Panc1 (cell line): ENCODE measurements around the gene KCNJ1. TPM values are rescaled to one million over a fixed set of nuclear protein-coding genes. Genes with fewer than 3 reads are reported as not detected.

Experiments
- ATAC-seq: fragments of 200-7000 bp; cut with Tn5 transposase; 2 replicates; pipeline ENCODE4 v1.9.1; 2020; ENCODE audit warnings: mild to moderate bottlenecking, moderate library complexity
- BruUV-seq: library from RNA; stranded (reverse); fragments of 400-500 nt; replicated peaks from 2 replicates; lab custom pipeline; 2021; lab: Mats Ljungman, UMichigan
- CTCF ChIA-PET: fragments of 300-600 bp; sonication (Branson Sonifier 250); formaldehyde crosslinking; loops from one replicate; lab custom pipeline; 2022; ENCODE audit warnings: antibody characterized with exemption; lab: Charles Lee
- POLR2A ChIA-PET: fragments of 300-600 bp; sonication (Branson Sonifier 250); formaldehyde crosslinking; loops from one replicate; lab custom pipeline; 2022; ENCODE audit warnings: antibody characterized with exemption; lab: Charles Lee
- DNase-seq: peaks from one replicate; pipeline ENCODE4 v3.0.0-alpha.2; 2010; ENCODE audit warnings: low read depth, low spot score
- H3K27ac ChIP-seq: 2 replicates; pipeline ENCODE4 v1.5.1; 2011; ENCODE audit warnings: mild to moderate bottlenecking, low read length, inconsistent platforms
- H3K27me3 ChIP-seq: fragments of 200-500 bp; sonication (Bioruptor generic); 2 replicates; pipeline ENCODE4 v1.6.0; 2014; ENCODE audit warnings: low read length, inconsistent platforms; ENCODE audit not compliant: control insufficient read depth, insufficient read depth
- H3K36me3 ChIP-seq: fragments of 200-500 bp; sonication (Bioruptor generic); 2 replicates; pipeline ENCODE4 v1.5.1; 2014; ENCODE audit warnings: inconsistent platforms, mild to moderate bottlenecking, low read length, moderate library complexity; ENCODE audit not compliant: control insufficient read depth, insufficient read depth
- H3K4me1 ChIP-seq: 2 replicates; pipeline ENCODE4 v1.5.1; 2011; ENCODE audit warnings: inconsistent platforms, mild to moderate bottlenecking, low read length, moderate library complexity; ENCODE audit not compliant: control insufficient read depth, insufficient read depth
- H3K4me3 ChIP-seq, 2 experiments: 2 replicates each; pipeline ENCODE4 v1.5.1; 2011 to 2012; ENCODE audit warnings: low read depth in 2 of 2, low read length in 2 of 2, mild to moderate bottlenecking in 2 of 2, inconsistent platforms in 1 of 2, moderate library complexity in 1 of 2
- H3K9me3 ChIP-seq: fragments of 200-500 bp; sonication (Bioruptor generic); 2 replicates; pipeline ENCODE4 v1.5.1; 2014; ENCODE audit warnings: low read depth, mild to moderate bottlenecking, inconsistent platforms, low read length, moderate library complexity; ENCODE audit not compliant: control insufficient read depth, insufficient read depth
- POLR2AphosphoS5 ChIP-seq: IDR thresholded peaks from 2 replicates; pipeline ENCODE4 v1.6.1; 2012; ENCODE audit warnings: mild to moderate bottlenecking, low read depth, low read length, moderate library complexity
- REST ChIP-seq, 2 experiments: IDR thresholded peaks; 2 replicates each; pipeline ENCODE4 v1.6.1; 2011 to 2012; ENCODE audit warnings: low read depth in 2 of 2, control low read depth in 1 of 2, low read length in 1 of 2, mild to moderate bottlenecking in 1 of 2, moderate library complexity in 1 of 2; ENCODE audit not compliant: insufficient read depth in 1 of 2
- SIN3A ChIP-seq: IDR thresholded peaks from 2 replicates; pipeline ENCODE4 v1.6.1; 2012; ENCODE audit warnings: low read depth, mild to moderate bottlenecking, low read length, moderate library complexity, borderline replicate concordance; ENCODE audit not compliant: insufficient read depth
- TCF7L2 ChIP-seq: IDR thresholded peaks from 2 replicates; pipeline ENCODE4 v1.6.1; 2011; ENCODE audit warnings: mild to moderate bottlenecking, low read depth, low read length, inconsistent platforms
- in situ Hi-C: cut with HindIII; loops from 2 replicates; pipeline ENCODE4 v1.10.0; 2016; ENCODE audit warnings: low sequenced_read_pairs, low pct_unique_long_range_greater_than_20kb
- intact Hi-C: fragments of 100-400 bp; cut with micrococcal nuclease; formaldehyde crosslinking; loops from one replicate; pipeline ENCODE4 v1.10.0; 2022; ENCODE audit not compliant: unreplicated experiment
- total RNA-seq: library from RNA; stranded (reverse); gene quantifications from one replicate; pipeline ENCODE4 v1.2.1, GENCODE V29; 2021; ENCODE audit not compliant: unreplicated experiment
- TF ChIP-seq, protein P1 (sequence below): fragments of 450-650 bp; IDR thresholded peaks from 2 replicates; pipeline ENCODE4 v1.5.1; 2017; ENCODE audit warnings: mild to moderate bottlenecking

The KCNJ1 gene
- total RNA-seq, 1 experiment from 2014 or later: not detected

- in situ Hi-C loops: no loop called here
- BruUV-seq: no TSS peak
- H3K27me3 ChIP-seq: peaks cover 10% of the 10 kb centered on the region
- no peaks in the 10 kb centered on the region for H3K4me1 ChIP-seq
- no peaks in the 10 kb centered on the region for H3K36me3 ChIP-seq
- TF ChIP-seq SIN3A (no peak), POLR2AphosphoS5 (no peak), TCF7L2 (no peak), REST (IDR thresholded peaks at IDR 0.05; ENCODE audit: insufficient read depth in 1 of 2, low read depth in 2 of 2, low read length in 1 of 2) (no peak)
- TF ChIP-seq, protein P1, sequence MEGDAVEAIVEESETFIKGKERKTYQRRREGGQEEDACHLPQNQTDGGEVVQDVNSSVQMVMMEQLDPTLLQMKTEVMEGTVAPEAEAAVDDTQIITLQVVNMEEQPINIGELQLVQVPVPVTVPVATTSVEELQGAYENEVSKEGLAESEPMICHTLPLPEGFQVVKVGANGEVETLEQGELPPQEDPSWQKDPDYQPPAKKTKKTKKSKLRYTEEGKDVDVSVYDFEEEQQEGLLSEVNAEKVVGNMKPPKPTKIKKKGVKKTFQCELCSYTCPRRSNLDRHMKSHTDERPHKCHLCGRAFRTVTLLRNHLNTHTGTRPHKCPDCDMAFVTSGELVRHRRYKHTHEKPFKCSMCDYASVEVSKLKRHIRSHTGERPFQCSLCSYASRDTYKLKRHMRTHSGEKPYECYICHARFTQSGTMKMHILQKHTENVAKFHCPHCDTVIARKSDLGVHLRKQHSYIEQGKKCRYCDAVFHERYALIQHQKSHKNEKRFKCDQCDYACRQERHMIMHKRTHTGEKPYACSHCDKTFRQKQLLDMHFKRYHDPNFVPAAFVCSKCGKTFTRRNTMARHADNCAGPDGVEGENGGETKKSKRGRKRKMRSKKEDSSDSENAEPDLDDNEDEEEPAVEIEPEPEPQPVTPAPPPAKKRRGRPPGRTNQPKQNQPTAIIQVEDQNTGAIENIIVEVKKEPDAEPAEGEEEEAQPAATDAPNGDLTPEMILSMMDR: no peak
- ATAC-seq: no peak
- DNase-seq: no peak
- H3K9me3 ChIP-seq: no peaks in the 10 kb centered on the region
- H3K27ac ChIP-seq: no peak overlapping the region
- H3K4me3 ChIP-seq: no peak overlapping the region
- ChIA-PET CTCF (no interaction called here), POLR2A (no interaction called here)
- intact Hi-C loops: no loop called here
Measured at GRCh38 chr11:128804481-128804880, 62.6 kb downstream of the KCNJ1 start.

DNA sequence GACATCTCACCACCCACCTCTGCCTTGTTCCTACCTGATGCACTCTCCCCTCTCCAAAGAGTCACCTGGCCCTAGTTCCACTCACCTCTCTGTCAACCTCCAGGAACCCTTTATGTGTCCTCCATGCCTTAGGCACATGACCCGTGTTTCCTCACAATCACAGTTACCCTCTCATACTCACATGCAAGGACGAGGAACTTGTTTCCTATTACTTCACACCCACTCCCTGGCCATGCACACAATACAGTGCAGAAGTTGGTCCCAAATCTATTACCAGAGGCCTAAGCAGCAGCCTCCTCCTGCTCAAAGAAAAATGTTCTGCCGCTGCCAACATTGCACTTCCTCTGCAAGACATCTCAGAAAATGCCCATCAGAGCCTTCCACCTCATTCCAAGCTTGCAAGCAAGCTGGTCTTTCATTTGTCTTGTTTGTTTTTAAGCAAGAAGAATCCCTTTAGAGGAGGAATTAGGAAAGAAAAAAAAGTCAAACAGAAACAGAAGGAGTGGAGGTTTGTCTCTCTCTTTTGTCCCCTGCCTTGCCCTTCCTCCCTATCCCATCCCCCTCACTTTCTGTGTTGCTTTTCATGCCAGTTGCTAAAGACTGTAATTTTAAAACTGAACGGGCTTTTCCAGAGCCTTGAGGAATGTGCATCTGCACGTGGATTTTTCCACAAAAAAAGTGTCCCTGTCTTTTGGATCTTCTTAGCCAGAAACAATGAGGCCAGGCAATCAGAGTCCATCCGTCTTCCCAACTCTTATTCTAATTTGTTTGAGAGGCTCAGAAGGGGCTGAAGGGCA, 63.4 kb downstream of the KCNJ1 start:
- Histone ChIP-seq H3K27me3 (peaks cover 10% of the 10 kb centered on the region), H3K36me3 (no peaks in the 10 kb centered on the region), H3K4me3 (no peak overlapping the region), H3K27ac (no peak overlapping the region), H3K4me1 (no peaks in the 10 kb centered on the region), H3K9me3 (no peaks in the 10 kb centered on the region)
- TF ChIP-seq REST (IDR thresholded peaks at IDR 0.05; ENCODE audit: insufficient read depth in 1 of 2, low read depth in 2 of 2, low read length in 1 of 2): no peak
- no peak for TF ChIP-seq POLR2AphosphoS5
- no peak for TF ChIP-seq TCF7L2
- intact Hi-C loops (no loop called here), in situ Hi-C loops (no loop called here)
- ATAC-seq (no peak), DNase-seq (no peak)
- CTCF ChIA-PET: no interaction called here
- BruUV-seq: no TSS peak
- POLR2A ChIA-PET: no interaction called here
